ENCODE results near the gene CNOT1.

DNA sequence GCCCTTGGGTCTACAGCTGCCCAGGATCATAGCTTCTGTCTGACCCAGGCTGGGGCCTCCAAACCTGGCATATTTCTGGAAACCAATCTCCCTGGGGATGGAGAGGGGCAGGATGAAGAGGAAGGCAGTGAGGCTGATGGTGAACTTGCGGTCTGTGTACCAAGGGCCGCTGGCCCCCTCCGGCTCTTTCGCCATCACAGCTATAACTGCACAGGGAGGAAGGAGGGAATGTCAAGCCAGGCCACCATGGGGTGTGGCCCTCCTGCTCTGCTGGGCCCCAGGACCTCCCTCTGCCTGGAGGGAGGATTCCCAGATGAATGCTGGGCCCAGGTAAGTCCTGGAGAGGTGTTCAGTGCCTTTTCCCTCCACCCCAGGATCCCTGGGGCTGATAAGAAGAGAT, 48.6 kb upstream of the CNOT1 start:
- TF ChIP-seq GATA2 (IDR thresholded peaks at IDR 0.05; ENCODE audit: low read depth, low read length), result no peak
- no peak for TF ChIP-seq GATA3 (IDR thresholded peaks at IDR 0.05; ENCODE audit: low read depth, low read length)
